ENCODE results near the gene F13A1.
"Not testable (repeated sequence)": the region's sequence is repeated elsewhere in the genome, so short reads cannot be mapped to it uniquely, and the experiment has no call there.

Gene F13A1

GRCh38 chr6:6317825-6318733, 2.4 kb downstream of the F13A1 start:
- DNase-seq (ENCODE audit: low read depth): no peak

GRCh38 chr6:6317386-6317785, 3.1 kb downstream of the F13A1 start:
- no peak for DNase-seq (ENCODE audit: low read depth)

GRCh38 chr6:6315660-6316059, 4.8 kb downstream of the F13A1 start:
- DNase-seq (ENCODE audit: low read depth): no peak

- no peak for DNase-seq (ENCODE audit: low read depth)
These were observed 5.9 kb downstream of the F13A1 start for GRCh38 chr6:6314596-6314995.

GRCh38 chr6:6312901-6313441, 7.5 kb downstream of the F13A1 start:
- DNase-seq (ENCODE audit: low read depth): no peak

- DNase-seq (ENCODE audit: low read depth): no peak
These were observed 14.9 kb downstream of the F13A1 start for GRCh38 chr6:6305575-6305974.

GRCh38 chr6:6300383-6300782, 20.1 kb downstream of the F13A1 start:
- DNase-seq (ENCODE audit: low read depth): not testable (repeated sequence)

- no peak for DNase-seq (ENCODE audit: low read depth)
These were observed 27.1 kb downstream of the F13A1 start for GRCh38 chr6:6293317-6293716.

GRCh38 chr6:6287415-6287814, 33.0 kb downstream of the F13A1 start:
- no peak for DNase-seq (ENCODE audit: low read depth)

GRCh38 chr6:6285679-6286078, 34.8 kb downstream of the F13A1 start:
- DNase-seq (ENCODE audit: low read depth): no peak

- no peak for DNase-seq (ENCODE audit: low read depth)
These were observed 36.1 kb downstream of the F13A1 start for GRCh38 chr6:6284221-6284966.

- DNase-seq (ENCODE audit: low read depth): no peak
These were observed 36.7 kb downstream of the F13A1 start for GRCh38 chr6:6283746-6284145.

GRCh38 chr6:6282716-6283115, 37.7 kb downstream of the F13A1 start:
- DNase-seq (ENCODE audit: low read depth): no peak

GRCh38 chr6:6277413-6277812, 43.0 kb downstream of the F13A1 start:
- DNase-seq (ENCODE audit: low read depth): no peak

- DNase-seq (ENCODE audit: low read depth): no peak
These were observed 49.4 kb downstream of the F13A1 start for GRCh38 chr6:6270948-6271535.

- no peak for DNase-seq (ENCODE audit: low read depth)
These were observed 60.2 kb downstream of the F13A1 start for GRCh38 chr6:6260196-6260722.

GRCh38 chr6:6256886-6257285, 63.6 kb downstream of the F13A1 start:
- no peak for DNase-seq (ENCODE audit: low read depth)

GRCh38 chr6:6256259-6256658, 64.2 kb downstream of the F13A1 start:
- DNase-seq (ENCODE audit: low read depth): no peak

GRCh38 chr6:6251555-6252280, 68.7 kb downstream of the F13A1 start:
- no peak for DNase-seq (ENCODE audit: low read depth)

- DNase-seq (ENCODE audit: low read depth): no peak
These were observed 71.8 kb downstream of the F13A1 start for GRCh38 chr6:6248651-6249050.

- no peak for DNase-seq (ENCODE audit: low read depth)
These were observed 73.9 kb downstream of the F13A1 start for GRCh38 chr6:6246544-6246943.

- DNase-seq (ENCODE audit: low read depth): no peak
These were observed 75.8 kb downstream of the F13A1 start for GRCh38 chr6:6244624-6245023.

All from stimulated activated CD4-positive, alpha-beta T cell treated with anti-CD3 and anti-CD28 coated beads, Interleukin-2, amount 100 ng/mL, for 4 hours (primary cell).